NCI-H526 treated with DMSO at 0.1 percent for 48 hours (cell line): ENCODE measurements around the gene LRCH4.
"Not testable (repeated sequence)": the region's sequence is repeated elsewhere in the genome, so short reads cannot be mapped to it uniquely, and the experiment has no call there.

Experiments
- DNase-seq: peaks from one replicate; lab custom pipeline; 2025; lab: John Stamatoyannopoulos, UW

Gene LRCH4

DNA sequence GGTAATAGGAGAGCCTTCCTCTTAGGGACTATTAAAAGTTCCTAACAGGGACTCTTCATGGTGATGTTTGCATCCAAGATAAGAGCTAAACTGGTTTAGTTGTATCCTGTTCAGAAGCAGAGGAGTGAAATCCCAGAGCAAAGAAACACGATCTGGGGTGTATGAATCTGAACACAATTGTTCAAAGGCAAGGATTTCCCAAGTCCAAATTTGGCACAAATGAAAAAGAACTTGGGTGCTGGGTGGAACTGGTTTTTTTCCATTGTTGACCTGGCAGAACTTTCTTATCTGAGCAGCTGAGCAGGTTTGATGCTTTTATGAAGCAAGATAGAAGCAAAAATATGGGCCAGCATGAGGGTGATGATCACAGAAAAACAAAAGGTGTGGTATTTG lies 41.0 kb downstream of the LRCH4 start:
- no peak for DNase-seq

DNA sequence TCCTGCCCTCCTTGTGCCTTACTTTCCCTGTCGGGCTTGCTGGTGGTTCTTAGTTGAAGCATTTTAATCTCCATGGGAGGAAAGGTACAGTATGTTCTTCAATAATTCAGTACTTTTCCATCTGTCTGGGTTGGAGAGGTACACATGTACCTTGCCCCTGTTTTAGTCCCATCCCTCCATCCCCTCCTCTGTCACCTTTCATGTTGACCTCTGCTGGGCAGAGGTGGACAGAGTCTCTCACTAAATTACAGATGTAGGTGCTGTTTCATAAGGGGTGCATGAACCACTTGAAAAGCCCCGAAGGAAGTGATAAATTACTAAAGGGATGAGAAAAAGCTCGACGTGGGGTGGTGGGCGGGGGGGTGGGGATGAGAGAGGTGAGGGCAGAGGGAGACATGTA lies 41.5 kb downstream of the LRCH4 start:
- DNase-seq, result no peak

DNA sequence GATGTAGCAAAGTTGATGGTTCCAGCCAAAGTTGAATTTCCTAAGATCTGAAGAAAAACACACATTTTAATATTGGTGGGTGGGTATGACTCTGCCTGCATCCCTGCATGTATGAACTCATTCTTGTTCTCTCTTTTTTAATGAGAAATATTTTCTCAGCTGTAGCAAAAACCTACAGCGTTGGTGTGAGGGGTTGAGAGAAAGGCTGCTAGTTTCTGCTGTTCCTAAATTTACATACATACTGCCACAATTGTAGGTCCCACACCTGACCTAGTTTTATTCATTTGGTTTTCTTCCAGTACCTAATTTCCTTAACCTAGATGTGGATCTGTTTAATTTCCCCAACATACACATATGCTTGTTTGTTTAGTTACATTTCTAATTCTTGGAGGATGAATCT lies 42.3 kb downstream of the LRCH4 start:
- DNase-seq, result no peak

DNA sequence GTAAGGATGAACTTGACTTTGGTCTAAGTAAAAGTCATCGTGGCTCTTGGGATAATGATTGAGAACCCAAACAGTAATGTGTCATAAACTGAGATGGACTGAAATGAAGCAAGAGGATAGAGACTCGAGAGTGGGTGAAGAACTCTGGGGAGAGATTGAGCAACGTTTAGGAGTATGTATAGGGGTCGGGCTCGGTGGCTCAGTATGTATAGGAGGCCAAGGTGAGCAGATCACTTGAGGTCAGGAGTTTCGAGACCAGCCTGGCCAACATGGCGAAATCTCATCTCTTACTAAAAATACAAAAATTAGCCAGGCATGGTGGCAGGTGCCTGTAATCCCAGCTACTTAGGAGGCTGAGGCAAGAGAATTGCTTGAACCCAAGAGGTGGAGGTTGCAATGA lies 44.6 kb downstream of the LRCH4 start:
- not testable (repeated sequence) for DNase-seq

DNA sequence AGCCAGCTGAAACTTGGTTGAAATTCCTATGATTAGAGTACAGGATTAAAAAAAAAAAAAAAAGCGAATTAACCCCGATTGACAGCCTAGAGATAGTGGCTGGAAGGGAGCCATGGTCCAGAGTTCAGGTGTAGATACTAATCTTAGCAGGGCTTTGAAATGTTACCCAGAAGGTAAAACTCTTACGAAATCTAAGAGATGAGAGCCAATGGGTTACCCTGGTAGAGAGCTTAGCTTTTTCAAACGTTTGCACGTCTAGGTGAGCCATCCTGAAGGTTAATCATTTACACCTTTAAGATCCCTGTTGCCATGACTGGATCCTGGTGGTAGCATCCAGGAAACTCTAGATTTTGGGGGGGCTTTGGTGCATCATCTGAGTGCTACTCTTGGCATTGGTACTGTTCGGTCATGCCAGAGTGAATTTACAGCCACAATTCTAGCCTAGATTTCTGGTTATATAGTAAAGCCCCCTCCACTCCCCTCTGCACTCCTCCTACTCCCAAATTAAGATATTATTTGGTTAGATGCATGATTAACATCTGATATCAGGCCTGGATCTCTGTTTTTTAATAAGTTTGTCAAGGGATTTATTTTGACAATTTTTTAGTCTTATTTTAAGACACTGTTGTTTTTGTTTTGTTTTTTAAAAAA lies 45.7 kb downstream of the LRCH4 start:
- no peak for DNase-seq

DNA sequence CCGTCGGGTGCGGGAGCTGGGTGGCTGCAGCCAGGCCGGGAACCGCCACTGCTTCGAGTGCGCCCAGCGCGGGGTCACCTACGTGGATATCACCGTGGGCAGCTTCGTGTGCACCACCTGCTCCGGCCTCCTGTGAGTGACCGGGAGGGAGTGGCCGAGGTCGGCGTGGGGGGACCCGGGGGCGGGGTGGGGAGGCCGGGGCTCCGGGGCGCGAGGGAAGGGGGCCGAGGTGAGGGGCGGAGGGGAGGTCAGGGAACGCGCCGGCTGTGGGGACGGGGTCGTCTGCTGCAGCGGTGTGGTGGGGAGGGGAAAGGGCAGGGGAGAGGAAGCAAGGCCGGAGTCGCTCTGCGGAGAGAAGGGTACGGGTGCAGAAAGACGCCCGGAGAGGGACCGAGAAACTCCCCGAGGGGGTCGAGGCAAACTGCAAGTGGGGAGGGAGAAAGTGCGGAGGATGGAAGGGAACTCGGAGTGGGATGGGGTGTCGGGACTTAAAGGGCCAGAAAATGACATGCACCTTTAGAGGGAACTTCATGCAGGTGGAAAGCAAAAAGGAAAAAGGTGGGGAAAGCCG lies 46.4 kb downstream of the LRCH4 start:
- DNase-seq, result no peak

DNA sequence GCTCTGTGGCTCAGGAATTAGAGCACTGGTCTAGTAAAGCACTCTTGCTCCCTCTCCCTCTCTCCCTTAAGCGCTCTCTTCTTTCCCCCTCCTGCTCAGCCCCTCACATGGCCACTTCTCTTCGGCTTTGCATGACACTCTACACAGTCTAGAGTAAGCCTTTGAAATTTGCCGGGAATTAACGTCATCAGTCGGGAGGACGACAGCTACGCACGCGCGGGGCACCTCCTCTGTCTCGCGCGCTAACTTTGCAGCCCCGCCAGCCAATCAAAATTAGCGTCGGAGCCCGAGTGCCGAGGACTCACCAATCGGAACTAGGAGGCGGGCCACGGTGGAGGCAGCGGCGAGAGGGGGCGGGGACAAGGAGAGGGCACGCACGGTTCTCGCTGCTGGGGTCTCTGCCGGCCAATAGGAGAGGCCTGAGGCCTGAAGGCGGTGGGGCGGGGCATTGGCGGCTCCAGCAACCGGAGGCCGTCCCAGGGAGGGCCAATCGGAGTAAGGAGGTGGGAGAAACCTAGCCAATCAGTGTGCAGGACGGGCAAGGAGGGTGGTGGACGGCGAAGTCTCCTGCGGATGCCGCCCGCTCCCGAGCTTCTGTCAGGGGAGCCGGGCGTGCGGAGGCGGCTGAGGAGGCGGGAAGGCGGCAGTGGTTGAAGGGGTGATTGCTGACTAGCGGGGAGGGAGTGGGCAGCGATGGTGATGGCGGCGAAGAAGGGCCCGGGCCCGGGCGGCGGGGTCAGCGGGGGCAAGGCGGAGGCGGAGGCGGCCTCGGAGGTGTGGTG lies 47.1 kb downstream of the LRCH4 start, which contains the start of gene AGFG2:
Gene AGFG2, plus strand, starts transcription at position 550 of the 782 bp plus-strand sequence. Its CDS starts 144 bp downstream, at position 694.
- DNase-seq, result peak; percentile 99

DNA sequence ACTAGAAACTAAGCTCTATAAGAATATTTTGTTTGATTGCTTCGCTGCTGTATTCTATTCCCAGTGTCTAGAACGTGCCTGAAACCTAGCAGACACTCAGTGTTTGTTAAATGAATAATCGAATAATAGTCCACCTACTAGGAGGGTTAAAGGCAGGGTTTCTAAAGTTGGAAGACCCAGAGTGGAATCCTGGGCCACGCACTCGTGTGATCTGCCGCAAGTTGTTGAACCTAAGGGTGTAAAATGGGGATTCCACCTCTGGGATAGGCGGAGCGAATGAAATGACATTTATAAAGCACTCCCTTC lies 47.6 kb downstream of the LRCH4 start:
- no peak for DNase-seq

DNA sequence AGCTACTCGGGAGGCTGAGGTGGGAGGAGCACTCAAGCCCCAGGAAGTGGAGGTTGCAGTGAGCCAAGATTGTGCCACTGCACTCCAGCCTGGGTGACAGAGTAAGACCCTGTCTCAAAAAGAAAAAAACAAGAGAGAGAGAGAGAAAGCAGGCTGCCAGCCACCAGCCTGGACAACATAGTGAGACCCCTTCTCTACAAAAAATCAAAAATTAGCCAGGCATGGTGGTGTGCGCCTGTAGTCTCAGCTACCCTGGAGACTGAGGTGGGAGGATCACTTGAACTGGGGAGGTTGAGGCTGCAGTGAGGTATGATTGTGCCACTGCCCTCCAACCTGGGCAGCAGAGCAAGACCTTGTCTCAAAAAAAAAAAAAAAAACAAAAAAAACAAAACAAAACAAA lies 49.2 kb downstream of the LRCH4 start:
- not testable (repeated sequence) for DNase-seq

DNA sequence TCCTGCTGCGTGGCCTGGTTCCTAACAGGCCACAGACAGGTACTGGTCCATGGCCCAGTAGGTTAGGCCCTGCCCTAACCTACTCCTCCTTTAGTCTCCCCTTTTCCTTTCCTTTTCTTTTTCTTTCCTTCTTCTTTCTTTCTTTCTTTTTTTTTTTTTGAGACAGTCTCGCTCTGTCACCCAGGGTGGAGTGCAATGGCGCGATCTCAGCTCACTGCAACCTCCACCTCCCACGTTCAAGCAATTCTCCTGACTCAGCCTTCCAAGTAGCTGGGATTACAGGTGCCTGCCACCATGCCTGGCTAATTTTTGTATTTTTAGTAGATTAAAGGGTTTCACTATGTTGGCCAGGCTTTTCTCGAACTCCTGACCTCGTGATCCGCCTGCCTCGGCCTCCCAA lies 49.9 kb downstream of the LRCH4 start:
- DNase-seq, result not testable (repeated sequence)

DNA sequence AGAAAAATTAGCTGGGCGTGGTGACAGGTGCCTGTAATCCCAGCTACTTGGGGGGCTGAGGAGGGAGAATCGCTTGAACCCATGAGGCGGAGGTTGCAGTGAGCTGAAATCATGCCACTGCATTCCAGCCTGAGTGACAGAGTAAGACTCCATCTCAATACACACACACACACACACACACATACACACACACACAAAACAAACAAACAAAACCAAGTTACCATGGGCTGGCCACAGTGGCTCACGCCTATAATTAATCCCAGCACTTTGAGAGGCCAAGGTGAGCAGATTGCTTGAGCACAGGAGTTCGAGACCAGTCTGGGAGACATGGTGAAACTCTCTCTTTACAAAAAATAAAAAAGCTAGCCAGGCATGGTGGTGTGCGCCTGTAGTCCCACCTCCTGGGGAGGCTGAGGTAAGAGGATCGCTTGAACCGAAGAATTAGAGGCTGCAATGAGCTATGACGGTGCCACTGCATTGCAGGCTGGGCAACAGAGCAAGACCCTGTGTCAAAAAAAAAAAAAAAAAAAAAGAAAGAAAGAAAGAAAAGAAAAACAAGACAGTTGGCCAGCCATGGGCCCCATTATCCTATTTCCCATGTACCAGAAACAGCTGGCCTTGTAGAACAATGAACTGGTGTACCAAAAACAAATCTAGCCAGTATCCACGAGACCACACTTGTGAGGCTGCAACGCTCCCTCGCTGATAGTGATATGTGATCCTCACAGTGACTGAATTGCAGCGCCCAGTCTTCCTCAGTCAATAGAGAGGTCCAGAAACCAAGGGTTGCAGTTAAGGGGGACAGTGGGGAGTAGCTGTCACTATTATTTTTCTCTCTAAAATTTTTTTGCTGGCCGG lies 53.5 kb downstream of the LRCH4 start:
- DNase-seq, result no peak

DNA sequence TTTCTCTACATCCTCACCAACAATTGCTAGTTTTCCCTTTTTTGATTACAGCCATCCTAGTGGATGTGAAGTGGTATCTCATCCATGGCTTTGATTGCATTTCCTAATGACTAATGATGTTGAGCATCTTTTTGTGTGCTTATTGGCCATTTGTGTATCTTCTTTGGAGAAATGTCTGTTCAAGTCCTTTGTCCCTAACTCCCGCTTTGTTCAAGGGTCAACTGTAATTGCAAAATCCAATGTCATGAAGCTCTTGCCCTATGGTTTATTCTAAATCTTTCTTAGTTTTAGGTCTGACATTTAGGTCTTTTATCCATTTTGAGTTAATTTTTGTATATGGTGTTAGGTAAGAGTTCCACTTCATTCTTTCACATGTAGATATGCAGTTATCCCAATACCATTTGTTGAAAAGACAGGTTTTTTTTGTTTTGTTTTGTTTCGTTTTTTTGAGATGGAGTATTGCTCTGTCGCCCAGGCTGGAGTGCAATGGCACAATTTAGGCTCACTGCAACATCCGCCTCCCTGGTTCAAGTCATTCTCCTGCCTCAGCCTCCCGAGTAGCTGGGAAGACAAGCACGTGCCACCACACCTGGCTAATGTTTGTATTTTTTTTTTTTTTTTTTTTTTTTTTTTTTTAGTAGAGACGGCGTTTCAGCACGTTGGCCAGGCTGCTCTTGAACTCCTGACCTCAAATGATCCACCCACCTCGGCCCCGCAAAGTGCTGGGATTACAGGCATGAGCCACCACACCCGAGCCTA lies 57.6 kb downstream of the LRCH4 start:
- not testable (repeated sequence) for DNase-seq
